RWPE2 (cell line): ENCODE measurements around the gene SMYD4.
"Not testable (repeated sequence)": the region's sequence is repeated elsewhere in the genome, so short reads cannot be mapped to it uniquely, and the experiment has no call there.

ENCODE experiments used
- ATAC-seq: fragments of 200-7000 bp; cut with Tn5 transposase; 3 replicates; pipeline ENCODE4 v1.9.1; 2021; ENCODE audit warnings: low read depth
- DNase-seq: peaks from one replicate; pipeline ENCODE4 v3.0.0-alpha.2; 2020; ENCODE audit warnings: low spot score
- H3K27ac ChIP-seq: fragments of 450-650 bp; 2 replicates; pipeline ENCODE4 v1.5.1; 2017; ENCODE audit warnings: mild to moderate bottlenecking; ENCODE audit not compliant: poor library complexity, severe bottlenecking
- H3K27me3 ChIP-seq: fragments of 250-450 bp; sonication (Bioruptor Pico); 2 replicates; pipeline ENCODE4 v1.5.1; 2021; ENCODE audit warnings: mild to moderate bottlenecking, moderate library complexity; ENCODE audit not compliant: insufficient read depth, poor library complexity, severe bottlenecking
- H3K36me3 ChIP-seq: fragments of 250-450 bp; sonication (Bioruptor Pico); 2 replicates; pipeline ENCODE4 v1.5.1; 2020; ENCODE audit warnings: low read depth, mild to moderate bottlenecking, moderate library complexity
- H3K4me1 ChIP-seq: fragments of 250-450 bp; sonication (Bioruptor Pico); 2 replicates; pipeline ENCODE4 v1.5.1; 2021; ENCODE audit warnings: mild to moderate bottlenecking, moderate library complexity; ENCODE audit not compliant: insufficient read depth, poor library complexity, severe bottlenecking
- H3K4me3 ChIP-seq: fragments of 250-450 bp; sonication (Bioruptor Pico); 2 replicates; pipeline ENCODE4 v1.5.1; 2021; ENCODE audit warnings: mild to moderate bottlenecking, moderate library complexity; ENCODE audit not compliant: severe bottlenecking
- H3K9me3 ChIP-seq: fragments of 250-450 bp; sonication (Bioruptor Pico); 2 replicates; pipeline ENCODE4 v1.5.1; 2021; ENCODE audit warnings: mild to moderate bottlenecking, moderate library complexity; ENCODE audit not compliant: severe bottlenecking
- CTCF ChIP-seq: fragments of 450-650 bp; IDR thresholded peaks from one replicate; pipeline ENCODE4 v1.5.1; 2017; ENCODE audit warnings: mild to moderate bottlenecking, moderate library complexity; ENCODE audit not compliant: poor library complexity, severe bottlenecking

SMYD4 gene

DNA sequence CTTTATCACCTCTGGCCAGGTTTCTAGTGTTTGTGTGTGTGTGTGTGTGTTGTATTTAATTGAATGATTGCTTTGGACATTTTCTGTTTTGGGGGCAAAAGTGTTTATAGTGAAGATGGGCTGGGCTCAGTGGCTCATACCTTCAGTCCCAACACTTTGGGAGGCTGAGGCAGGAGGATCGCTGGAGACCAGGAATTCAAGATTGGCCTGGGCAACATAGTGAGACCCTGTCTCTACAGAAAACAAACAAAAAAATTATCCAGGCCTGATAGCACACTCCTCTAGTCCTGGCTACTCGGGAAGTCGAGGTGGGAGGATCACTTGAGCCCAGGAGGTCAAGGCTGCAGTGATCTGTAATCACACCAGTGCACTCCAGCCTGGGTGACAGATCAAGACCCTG lies 37.6 kb upstream of the SMYD4 start:
- no peaks in the 10 kb centered on the region for H3K27me3 ChIP-seq
- H3K36me3 ChIP-seq, result peaks cover 80% of the 10 kb centered on the region
- H3K27ac ChIP-seq, result no peak overlapping the region
- no peaks in the 10 kb centered on the region for H3K9me3 ChIP-seq
- no peak for ATAC-seq
- H3K4me3 ChIP-seq, result no peak overlapping the region
- no peak for TF ChIP-seq CTCF
- DNase-seq, result no peak
- no peaks in the 10 kb centered on the region for H3K4me1 ChIP-seq

- DNase-seq (no peak), ATAC-seq (no peak)
- Histone ChIP-seq H3K4me1 (no peaks in the 10 kb centered on the region), H3K4me3 (no peak overlapping the region), H3K36me3 (peaks cover 66% of the 10 kb centered on the region), H3K27me3 (no peaks in the 10 kb centered on the region), H3K27ac (no peak overlapping the region), H3K9me3 (no peaks in the 10 kb centered on the region)
- TF ChIP-seq CTCF, result peak; percentile 90
Observed at GRCh38 chr17:1865252-1866037, 35.7 kb upstream of the SMYD4 start.

DNA sequence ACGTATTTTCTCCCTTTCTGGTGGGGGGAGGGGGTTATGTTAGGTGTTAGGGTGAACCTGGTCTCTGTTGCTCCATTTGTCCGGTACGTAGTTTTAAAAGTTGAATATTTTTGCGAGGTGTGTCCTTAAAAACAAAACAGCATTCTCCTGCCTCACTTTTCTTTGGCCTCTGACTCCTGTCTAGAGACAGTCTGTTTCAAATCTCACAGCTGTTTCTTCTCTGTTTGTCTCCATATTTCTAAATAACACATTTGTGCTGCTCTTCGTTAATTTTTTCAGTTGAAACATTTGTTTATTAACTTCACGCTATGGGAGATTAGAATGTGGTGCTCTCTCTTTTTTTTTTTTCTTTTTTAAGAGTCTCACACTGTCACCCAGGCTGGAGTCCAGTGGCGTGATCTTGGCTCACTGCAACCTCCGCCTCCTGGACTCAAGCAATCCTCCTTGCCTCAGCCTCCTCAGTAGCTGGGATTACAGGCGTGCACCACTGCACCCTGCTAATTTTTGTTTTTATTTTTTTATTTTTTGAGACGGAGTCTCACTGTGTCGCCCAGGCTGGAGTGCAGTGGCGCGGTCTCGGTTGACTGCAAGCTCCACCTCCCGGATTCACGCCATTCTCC lies 31.8 kb upstream of the SMYD4 start:
- no peaks in the 10 kb centered on the region for H3K27me3 ChIP-seq
- DNase-seq, result no peak
- no peaks in the 10 kb centered on the region for H3K4me1 ChIP-seq
- H3K36me3 ChIP-seq, result peaks cover 52% of the 10 kb centered on the region
- no peak for ATAC-seq
- H3K9me3 ChIP-seq, result no peaks in the 10 kb centered on the region
- no peak for TF ChIP-seq CTCF
- no peak overlapping the region for H3K27ac ChIP-seq
- no peak overlapping the region for H3K4me3 ChIP-seq

- no peak for TF ChIP-seq CTCF
- no peak for DNase-seq
- peaks cover 52% of the 10 kb centered on the region for H3K36me3 ChIP-seq
- no peaks in the 10 kb centered on the region for H3K27me3 ChIP-seq
- no peak for ATAC-seq
- H3K9me3 ChIP-seq, result no peaks in the 10 kb centered on the region
- H3K27ac ChIP-seq, result no peak overlapping the region
- H3K4me1 ChIP-seq, result no peaks in the 10 kb centered on the region
- no peak overlapping the region for H3K4me3 ChIP-seq
Observed at GRCh38 chr17:1860978-1861377, 31.3 kb upstream of the SMYD4 start.

DNA sequence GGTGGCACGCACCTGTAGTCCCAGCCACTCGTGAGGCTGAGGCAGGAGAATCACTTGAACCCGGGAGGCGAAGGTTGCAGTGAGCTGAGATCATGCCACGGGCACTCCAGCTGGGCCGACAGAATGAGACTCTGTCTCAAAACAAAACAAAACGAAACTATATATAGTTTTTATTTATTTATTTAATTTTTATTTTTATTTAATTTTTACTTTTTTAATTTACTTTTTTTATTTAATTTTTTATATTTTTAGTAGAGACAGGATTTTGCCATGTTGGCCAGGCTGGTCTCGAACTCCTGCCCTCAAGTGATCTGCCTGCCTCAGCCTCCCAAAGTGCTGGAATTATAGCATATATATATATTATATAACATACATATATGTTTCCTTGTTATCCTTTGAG lies 26.8 kb upstream of the SMYD4 start:
- not testable (repeated sequence) for H3K9me3 ChIP-seq, H3K4me1 ChIP-seq, H3K27ac ChIP-seq, H3K27me3 ChIP-seq, H3K4me3 ChIP-seq, ATAC-seq, DNase-seq
- peaks cover 69% of the 10 kb centered on the region for H3K36me3 ChIP-seq
